ENCODE data around the gene RNF31.
"Not testable (repeated sequence)": the region's sequence is repeated elsewhere in the genome, so short reads cannot be mapped to it uniquely, and the experiment has no call there.

Gene RNF31

DNA sequence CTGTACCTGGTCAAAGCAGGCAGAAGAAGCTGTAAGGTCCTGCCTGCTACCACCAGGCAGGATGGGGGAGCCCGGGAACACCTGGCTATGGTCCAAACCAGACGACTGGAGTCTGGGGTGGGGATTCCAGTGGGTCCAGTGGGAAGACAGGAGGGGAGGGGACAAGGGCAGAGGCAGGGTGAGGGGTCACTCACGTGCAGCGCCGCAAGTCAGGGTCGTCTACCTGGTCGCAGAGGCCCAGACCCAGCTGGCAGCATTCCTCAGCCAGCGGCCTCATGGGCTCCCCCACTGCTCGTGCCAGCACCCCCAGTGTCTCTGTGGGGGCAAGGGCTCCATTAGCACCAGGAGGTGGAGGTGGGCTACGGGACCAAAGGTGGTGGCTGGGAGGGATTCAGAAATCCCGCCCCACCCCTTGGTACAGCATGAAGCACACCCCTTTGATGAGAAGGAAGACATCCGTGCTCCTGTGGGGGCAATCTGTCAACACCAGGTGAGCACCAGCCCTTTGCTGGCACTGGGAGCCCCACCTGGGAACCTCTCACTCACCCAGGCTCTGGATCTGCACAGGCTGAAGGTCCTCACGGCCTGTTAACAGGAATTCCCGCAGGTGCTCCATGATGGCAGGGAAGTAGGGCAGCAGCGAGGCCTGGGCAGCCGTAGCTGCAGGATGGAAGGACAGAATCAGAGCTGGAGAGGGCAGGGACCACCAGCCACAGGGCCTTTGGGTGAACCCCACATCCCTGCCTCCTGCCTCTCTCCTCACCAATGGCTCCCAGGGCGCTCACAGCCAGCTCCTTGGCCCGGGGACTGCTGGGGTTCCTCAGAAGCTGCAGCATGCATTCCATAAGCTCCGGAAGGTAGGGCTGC, 37.0 kb downstream of the RNF31 start:
- DNase-seq = no peak

DNA sequence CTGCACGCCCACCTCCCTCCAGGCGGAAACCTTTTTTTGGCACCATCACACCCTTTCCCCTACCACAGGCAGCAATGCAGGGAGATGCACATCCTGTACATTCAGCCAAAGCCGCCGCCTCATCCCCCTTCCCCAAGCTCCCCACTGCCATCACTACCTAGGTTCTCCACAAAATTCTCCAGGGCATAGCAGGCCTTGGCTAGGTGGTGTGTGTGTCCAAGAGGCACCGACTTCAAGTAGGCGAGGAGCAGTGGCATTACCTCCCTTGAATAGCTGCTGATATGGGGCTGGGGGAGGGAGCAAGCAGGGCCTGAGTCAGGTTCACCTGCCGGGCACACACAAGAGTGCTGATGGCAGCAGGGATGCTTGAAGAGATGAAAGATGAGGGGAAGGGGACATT, 37.7 kb downstream of the RNF31 start:
- no peak for DNase-seq

DNA sequence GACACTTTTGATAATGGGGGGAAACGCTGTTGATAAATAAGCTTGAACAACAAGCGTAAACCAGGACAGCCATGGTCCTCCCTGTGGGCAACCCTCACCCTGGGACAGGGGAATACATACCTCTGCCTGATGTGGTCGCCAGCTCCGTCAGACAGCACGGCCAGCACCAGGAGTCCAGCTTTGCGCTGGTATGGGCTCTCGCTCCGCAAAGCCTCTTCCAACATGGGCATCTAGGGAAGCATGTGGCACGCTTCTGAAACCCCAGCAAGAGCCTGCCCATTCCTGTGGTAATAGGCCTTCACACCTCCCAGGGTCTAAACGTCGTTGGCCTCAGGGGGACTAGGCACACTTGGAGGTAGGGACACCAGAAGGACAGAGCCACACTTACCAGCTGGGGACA, 38.4 kb downstream of the RNF31 start:
- no peak for DNase-seq

DNA sequence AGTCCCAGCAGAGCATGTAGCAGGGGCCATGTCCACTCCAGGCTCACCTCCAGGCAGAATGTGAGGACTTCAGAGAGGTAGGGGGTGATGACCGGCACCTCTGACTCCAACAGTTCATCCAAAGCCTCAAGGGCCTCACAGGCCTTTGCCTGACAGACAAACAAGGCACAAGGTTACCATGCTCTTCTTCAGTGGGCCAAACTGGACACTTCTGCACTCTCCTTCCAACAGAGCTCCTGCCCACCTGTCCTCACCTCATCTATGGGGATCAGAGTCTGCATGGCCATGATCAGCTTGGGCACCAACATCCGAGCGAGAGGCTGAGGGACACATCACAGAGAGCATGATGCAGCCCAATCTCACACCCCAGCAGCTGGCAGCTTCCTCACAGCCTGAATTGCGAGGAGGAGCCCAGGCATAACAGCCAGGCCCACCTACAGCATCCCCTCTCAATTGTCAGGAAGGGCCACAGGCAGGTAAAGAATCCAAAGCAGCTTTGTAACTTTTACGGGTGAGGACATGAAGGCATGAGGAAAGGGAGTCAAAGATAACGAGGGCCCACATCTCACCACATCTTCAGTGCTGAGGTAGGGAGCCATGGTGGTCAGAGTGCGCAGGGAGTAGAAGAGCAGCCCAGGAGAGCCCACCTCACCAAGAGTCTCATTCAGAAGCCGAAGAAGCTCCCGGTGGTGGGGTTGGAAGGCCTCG, 39.7 kb downstream of the RNF31 start:
- DNase-seq = no peak

DNA sequence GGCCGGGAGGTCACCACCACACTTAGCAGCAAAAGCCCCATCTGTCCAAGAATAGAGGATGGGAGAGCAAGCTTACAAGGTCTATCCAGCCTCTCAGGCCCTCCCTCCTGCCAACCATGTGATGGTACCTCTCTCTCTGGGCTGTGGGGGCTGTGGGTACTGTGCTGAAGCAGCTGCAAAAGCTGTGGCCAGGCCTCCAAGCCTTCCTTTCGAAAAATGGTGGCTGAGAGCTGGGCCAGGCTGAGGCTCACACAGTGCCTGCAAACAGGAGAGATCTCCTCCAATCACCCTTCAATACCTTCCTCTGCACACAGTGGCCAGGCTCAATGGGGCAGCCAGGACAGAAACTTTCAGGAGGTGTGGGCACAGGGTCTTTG, 40.2 kb downstream of the RNF31 start:
- no peak for DNase-seq

DNA sequence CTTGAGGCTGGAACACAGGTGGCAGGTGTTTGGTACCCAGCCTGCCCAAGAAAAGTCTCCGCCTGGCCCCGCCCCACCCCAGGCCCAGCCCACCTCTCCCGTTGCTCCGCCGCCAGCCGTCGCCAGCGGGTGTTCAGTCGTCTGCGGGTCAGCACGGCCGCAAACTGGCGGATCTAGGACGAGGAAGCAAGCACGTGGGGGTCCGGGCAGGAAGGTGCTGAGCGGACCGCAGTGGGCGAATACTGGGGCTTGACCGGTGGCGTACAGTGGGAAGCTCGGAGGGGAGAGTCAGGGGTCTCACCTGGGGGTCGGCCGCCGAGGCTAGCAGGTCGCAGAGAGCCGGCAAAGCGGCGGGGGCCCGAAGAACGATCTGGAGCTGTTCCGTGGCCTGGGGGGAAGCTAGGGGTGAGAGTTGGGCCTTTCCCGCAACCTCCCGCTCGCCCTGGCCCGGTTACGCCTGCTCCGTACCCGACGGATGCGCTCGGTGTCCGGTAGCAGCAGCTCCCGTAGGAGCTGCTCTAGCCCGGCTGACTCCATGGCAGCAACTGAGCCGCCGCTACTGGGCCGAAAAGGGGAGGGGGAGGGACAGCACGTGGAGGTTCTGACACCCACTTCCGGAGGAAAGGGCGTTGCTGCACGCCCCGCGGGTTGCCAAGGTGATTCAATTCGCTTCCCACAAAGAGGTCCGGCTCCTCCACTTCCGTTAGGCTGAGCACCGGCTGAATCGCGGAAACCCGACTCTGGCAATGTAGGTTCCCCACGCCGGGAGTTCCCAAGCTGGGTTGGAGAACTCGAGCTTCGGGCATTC, 41.2 kb downstream of the RNF31 start, which contains the start of gene IPO4:
IPO4 (minus strand) TSS at position 566 of the 808 bp plus-strand sequence; CDS start at position 537, 29 bp downstream.
- DNase-seq = peak; percentile 99

DNA sequence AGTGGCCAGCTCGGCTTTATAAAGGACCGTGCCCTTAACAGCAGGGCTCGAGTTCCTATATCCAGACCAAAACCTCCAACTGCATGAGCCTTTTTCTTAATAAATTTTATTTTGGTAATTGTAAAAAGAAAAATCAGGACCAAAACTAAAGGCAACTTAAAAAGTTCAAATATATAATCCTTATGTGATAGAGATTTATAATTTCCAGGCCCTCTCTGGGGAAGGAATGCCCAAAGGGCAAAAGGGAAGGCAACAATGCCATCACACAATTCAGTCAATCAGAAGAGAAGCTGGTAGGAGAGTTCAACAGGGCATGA, 41.7 kb downstream of the RNF31 start:
- DNase-seq = no peak

DNA sequence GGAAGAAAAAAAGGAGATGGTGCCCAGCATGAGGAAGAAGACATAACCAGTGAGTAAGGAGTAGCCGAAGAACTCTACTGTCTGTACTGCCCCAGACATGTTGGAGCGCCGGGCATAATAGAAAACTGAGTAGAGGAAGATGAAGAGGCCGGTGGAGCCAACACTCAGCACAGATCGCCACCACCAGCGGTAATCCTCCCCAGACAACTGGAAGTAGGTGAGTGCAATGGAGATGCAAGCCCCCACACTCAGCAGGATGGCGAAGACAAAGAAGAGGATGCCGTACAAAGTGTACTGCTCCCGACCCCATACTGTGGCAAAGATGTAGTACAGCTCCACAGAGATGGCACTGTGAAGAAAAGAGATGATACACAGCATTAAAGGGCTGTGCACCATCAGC, 42.2 kb downstream of the RNF31 start:
- no peak for DNase-seq

DNA sequence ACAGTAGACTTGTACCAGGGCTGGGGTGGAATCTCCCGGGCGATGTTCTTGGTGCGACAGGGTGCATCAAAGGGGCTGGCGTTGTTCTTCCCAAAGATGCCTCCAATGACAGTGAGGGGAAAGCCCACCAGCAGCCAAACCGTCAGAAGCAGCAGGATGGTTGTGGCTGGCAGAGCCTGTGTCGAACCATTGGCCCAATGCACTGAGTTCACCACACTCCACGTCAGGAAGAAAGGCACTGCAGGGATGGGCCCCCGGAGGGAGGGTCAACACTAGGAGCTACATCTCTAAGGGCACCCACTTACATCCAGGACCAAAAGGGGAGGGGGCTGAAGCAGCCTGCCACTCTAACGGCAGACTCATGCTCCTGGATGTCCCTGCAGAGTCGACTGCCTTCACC, 43.1 kb downstream of the RNF31 start:
- no peak for DNase-seq

DNA sequence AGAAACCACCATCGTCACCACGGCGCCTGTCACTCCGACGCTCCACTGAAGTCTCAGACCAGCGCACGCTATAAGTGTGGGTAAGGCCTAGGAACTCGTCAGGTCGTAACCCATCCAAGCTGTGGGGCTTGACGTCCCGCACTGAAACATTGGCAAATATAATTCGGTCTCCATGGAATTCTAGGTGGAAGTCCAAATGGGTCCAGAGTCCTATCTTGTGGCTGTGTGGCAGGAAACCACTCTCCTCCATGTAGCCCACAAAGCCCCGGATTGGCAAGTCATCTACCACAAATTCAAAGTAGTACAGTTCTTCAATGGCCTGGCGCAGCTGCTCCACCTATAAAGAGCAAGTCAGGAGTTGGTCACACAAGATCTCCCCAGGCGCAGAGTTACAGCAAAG, 45.6 kb downstream of the RNF31 start:
- DNase-seq = no peak

DNA sequence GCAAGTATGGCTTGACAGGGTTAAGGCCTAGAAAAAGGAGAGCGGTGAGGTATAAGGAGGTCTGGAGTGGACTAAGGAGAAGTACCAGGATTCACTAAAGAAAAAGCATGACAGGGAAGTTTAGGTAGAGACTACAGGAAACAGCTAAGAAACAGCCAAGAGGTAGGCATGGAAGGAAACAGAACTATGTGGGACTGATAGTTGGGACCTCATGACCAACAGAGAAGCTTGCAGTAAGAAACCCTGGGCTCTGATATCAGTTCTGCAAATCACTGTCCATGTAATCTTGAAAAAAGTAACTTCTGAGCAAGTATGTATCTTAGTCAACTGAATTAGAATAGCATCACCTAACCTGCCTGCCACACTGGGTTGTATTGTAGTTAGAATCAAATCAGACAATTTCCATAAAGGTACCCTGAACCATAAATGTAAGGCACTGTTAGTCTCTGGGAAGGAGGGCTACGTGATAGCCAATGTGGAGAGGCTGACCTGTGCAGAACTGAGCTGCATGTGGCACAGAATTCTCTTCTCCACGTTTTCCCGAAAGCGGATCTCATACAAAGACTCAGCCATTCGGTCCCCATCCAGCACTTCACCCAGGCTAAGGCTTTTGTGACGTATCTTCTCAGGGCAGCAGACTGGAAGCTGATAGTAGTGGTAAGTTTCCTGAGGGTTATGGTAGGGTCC, 47.0 kb downstream of the RNF31 start:
- no peak for DNase-seq

DNA sequence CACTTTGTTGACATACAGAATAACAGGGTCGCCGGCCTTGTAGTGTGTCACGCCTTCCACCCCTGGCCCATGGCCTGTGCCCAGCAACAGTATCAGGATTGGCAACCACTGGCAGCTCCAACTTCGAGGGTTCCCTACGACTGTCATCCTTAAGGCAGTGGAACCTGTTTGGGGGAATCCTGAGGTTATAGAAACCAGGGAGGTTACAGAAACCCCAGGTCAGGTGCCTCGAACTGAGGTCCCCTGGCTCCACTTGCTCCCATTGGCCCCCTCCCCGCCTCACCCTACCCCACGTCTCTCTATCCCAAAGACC, 47.5 kb downstream of the RNF31 start:
- no peak for DNase-seq

DNA sequence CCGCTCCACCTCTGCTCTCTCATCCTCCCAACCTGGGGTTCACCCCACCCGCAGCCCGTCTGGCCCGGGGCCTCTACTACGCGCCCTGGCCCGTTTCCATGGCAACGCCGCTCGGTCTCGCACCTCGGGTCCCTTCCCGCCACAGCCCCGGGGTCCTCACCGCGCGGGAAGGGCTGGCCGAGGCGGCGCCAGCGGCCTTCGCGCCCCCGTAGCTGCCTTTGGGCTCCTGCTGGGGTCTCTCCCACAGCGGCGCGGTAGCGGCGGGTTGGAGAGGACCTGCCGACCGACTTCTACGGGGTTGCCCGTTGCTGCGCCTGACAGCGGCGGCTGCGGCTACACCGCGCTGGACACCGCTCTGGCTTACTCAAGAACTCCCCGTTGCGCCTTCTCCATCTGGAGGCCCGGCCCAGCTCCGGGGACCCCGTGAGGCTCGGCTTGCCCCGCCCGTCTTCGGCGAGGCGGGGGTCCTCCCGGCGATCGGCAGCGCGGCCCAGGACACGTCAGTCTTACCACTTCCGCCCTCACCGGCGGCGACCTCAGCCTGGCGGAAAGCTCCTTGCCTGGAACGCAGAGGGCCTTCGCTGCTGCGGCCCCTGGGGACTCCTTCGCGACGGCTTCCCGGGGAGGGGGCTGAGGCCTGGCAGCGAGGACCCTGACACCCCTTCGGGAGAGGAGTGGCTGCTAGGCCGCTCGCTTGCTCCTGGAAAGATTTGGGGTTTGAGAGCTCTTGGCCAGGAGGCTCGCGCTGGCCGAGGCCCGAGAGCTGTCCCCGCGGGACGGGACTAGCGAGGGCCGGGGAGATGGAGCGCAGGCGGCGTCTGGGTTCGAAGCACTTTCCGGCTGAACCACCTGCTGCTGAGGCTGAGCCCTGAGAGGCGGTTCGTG, 48.1 kb downstream of the RNF31 start, which contains the start of gene TM9SF1:
TM9SF1 (minus strand) TSS at position 256 of the 885 bp plus-strand sequence. CDS start 422 bp downstream, outside the sequence.
- peak; percentile 93 for DNase-seq

DNA sequence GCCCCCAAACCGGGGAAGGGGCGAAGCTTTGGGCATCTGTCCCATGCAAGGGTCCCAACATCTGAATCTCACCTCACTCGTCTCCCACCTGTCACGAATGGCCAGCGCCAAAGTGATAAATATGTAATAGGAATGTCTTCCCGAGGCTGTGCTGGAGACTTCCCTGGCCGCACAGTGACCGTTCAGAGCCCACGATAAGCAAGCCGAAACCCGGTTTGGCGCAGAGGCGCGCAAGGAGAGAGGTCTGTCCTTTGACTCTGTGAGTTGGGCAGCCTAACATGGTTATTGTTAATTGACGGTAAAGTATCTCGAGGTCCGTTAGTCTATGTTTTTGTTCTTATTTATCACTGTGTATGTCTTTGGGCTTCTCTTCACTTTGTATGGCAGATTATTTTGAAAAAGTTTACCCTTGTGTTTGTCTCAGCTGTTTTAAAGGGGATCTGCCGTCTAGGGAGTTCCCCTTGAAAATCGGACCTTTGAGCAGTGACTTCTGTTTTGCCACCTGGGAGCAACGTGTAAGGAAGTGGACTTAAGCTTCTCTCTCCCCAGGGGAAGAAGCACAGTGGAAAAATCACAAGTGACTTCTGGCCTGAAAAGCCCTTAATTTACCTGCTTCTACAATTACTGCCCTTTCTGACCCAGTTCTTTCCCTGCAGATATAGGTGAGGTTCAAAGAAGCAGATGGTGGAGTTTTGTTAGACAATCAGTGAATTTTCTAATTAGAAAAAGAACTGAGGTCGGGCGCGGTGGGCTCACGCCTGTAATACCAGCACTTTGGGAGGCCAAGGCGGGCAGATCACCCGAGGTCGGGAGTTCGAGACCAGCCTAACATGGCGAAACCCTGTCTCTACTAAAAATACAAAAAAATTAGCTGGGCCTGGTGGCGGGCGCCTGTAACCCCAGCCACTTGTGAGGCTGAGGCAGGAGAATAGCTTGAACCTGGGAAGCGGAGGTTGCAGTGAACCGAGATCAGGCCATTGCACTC, 49.1 kb downstream of the RNF31 start:
- no peak for DNase-seq

DNA sequence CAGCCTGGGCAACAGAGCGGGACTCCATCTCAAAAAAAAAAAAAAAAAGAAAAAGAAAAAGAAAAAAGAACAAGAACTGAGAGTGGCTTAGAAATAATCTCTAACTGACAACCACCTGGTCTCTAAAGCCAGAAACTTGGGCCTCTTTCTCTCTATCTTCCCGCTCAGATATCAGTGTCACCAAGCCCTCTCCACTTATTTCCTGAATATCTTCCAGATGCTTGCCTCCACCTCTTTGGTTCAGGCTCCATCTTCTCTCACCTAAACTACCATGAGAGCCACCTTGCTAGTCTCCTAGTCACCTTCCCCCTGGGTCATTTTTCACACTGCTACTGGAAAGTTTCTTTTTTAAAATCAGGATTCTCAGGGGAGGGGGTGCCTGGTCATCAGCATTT, 49.8 kb downstream of the RNF31 start:
- no peak for DNase-seq

DNA sequence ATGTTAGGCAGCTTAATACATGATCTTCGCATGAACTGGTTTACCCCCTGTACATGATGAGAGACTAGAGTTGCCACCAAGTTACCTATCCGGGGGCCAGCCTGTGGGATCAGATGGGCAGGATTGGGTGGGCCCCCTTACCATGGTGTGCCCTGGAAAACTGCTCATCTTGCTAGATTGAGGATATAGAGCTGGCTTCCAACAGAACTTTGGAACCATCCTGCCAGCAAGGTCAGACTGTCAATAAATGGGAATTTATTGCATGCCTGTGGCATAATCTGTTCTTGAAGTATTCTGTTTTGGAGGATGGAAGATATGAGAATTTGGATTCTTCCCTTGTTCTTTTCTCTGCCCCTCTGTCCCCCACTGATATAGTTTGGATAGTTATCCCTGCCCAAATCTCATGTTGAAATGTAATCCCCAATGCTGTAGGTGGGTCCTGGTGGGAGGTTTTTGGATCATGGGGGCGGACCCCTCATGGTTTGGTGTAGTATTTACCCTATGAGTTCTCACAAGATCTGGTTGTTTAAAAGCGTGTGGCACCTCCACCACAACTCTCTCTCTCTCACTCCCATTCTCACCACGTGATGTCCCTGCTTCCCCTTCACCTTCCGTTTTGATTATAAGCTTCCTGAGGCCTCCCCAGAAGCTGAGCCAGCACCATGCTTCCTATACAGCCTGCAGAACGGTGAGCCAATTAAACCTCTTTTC, 51.7 kb downstream of the RNF31 start:
- DNase-seq = no peak

DNA sequence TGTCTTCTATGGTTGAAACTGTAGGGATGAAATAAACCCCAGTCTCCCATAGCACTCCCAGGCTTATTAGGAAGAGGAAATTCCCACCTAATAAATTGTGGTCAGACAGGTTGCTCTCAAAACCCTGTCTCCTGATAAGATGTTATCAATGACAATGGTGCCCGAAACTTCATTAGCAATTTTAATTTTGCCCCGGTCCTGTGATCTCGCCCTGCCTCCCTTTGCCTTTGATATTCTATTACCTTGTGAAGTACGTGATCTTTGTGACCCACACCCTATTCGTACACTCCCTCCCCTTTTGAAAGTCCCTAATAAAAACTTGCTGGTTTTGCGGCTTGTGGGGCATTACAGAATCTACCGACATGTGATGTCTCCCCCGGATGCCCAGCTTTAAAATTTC, 55.2 kb downstream of the RNF31 start:
- DNase-seq = peak; percentile 4

DNA sequence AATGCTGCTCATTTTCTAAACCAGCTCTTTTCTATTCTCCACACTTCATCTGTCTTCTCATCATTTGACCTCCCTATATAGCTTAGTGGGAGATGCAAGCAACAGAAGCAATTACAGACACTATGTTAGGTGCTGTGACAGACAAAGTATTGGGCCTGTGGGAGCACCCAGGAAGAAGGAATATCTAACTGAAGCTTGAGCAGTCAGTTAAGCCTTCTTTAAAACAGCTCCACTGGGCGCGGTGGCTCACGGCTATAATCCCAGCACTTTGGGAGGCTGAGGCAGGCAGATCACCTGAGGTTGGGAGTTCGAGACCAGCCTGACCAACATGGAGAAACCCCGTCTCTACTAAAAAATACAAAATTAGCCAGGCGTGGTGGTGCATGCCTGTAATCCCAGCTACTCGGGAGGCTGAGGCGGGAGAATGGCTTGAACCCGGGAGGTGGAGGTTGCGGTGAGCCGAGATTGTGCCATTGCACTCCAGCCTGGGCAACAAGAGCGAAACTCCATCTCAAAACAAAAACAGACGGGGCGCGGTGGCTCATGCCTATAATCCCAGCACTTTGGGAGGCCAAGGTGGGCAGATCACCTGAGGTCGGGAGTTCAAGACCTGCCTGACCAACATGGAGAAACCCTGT, 56.1 kb downstream of the RNF31 start:
- not testable (repeated sequence) for DNase-seq

Data from islet precursor cell (in vitro differentiated cells).